CD14-positive monocyte (primary cell): Measurements from ENCODE around the gene ZCCHC2. TPM values are rescaled to one million over a fixed set of nuclear protein-coding genes. Genes with fewer than 3 reads are reported as not detected.

ENCODE experiments used
- DNase-seq, 3 donors: peaks; one replicate each; pipeline ENCODE4 v3.0.0-alpha.2; 2011 to 2022
- H2AFZ ChIP-seq: 2 replicates; pipeline ENCODE4 v1.6.0; 2012; ENCODE audit warnings: mild to moderate bottlenecking, low read depth, low read length, inconsistent platforms; ENCODE audit not compliant: insufficient read depth, poor library complexity, severe bottlenecking
- H3K27ac ChIP-seq, 2 donors: 1 replicate in 1 of 2; 2 replicates in 1 of 2; pipeline ENCODE4 v1.5.1; 2012 to 2013; ENCODE audit warnings: low read length in 2 of 2, control low read depth in 1 of 2, inconsistent platforms in 1 of 2, low read depth in 1 of 2, mild to moderate bottlenecking in 1 of 2
- H3K27me3 ChIP-seq, 2 donors: one replicate each; pipeline versions ENCODE4 v1.6.0 to v1.6.1; 2011 to 2013; ENCODE audit warnings: low read length in 2 of 2; ENCODE audit not compliant: control insufficient read depth in 2 of 2, insufficient read depth in 2 of 2
- H3K36me3 ChIP-seq, 2 donors: replicated peaks in 1 of 2; 1 replicate in 1 of 2; 2 replicates in 1 of 2; pipeline versions ENCODE4 v1.5.1 to v1.6.1; 2012 to 2013; ENCODE audit warnings: low read length in 2 of 2, control low read depth in 1 of 2, inconsistent platforms in 1 of 2, mild to moderate bottlenecking in 1 of 2; ENCODE audit not compliant: insufficient read depth in 2 of 2, control insufficient read depth in 1 of 2
- H3K4me1 ChIP-seq, 2 donors: 1 replicate in 1 of 2; 2 replicates in 1 of 2; pipeline versions ENCODE4 v1.5.1 to v1.6.1; 2012 to 2013; ENCODE audit warnings: low read length in 2 of 2, control low read depth in 1 of 2, inconsistent platforms in 1 of 2, mild to moderate bottlenecking in 1 of 2, moderate library complexity in 1 of 2; ENCODE audit not compliant: insufficient read depth in 2 of 2, control insufficient read depth in 1 of 2
- H3K4me2 ChIP-seq: replicated peaks from 2 replicates; pipeline ENCODE3; 2012; ENCODE audit warnings: low read length, moderate library complexity, mild to moderate bottlenecking; ENCODE audit not compliant: poor library complexity, severe bottlenecking; ENCODE audit errors: extremely low read depth
- H3K4me3 ChIP-seq, 3 experiments: fragments of 200-600 bp in 1 of 3; sonication (generic) in 1 of 3; replicated peaks in 1 of 3; 1 replicate in 2 of 3; 2 replicates in 1 of 3; pipeline ENCODE4 v1.5.1; 2011 to 2013; ENCODE audit warnings: low read length in 3 of 3, mild to moderate bottlenecking in 3 of 3, control low read depth in 2 of 3, low read depth in 2 of 3, inconsistent platforms in 1 of 3, moderate library complexity in 1 of 3
- H3K79me2 ChIP-seq: 2 replicates; pipeline ENCODE4 v1.6.0; 2012; ENCODE audit warnings: mild to moderate bottlenecking, control low read depth, inconsistent platforms, low read length, moderate library complexity; ENCODE audit not compliant: insufficient read depth
- H3K9ac ChIP-seq: 2 replicates; pipeline ENCODE4 v1.6.0; 2017; ENCODE audit warnings: low read length, mild to moderate bottlenecking; ENCODE audit not compliant: insufficient read depth, poor library complexity, severe bottlenecking
- H3K9me3 ChIP-seq, 2 donors: replicated peaks in 1 of 2; 1 replicate in 1 of 2; 2 replicates in 1 of 2; pipeline versions ENCODE4 v1.5.1 to v1.6.1; 2012 to 2013; ENCODE audit warnings: low read length in 2 of 2, control low read depth in 1 of 2; ENCODE audit not compliant: control insufficient read depth in 1 of 2, insufficient read depth in 1 of 2
- H4K20me1 ChIP-seq: 2 replicates; pipeline ENCODE4 v1.6.0; 2012; ENCODE audit warnings: mild to moderate bottlenecking, low read length, control low read depth, moderate library complexity; ENCODE audit not compliant: insufficient read depth
- H3K27ac Mint-ChIP-seq, 7 donors: one replicate each; pipeline ENCODE4 v1.8.0; 2020; ENCODE audit warnings: mild to moderate bottlenecking in 7 of 7, mixed read lengths in 7 of 7, moderate library complexity in 6 of 7, inconsistent platforms in 2 of 7
- H3K27me3 Mint-ChIP-seq, 3 donors: one replicate each; pipeline ENCODE4 v1.8.0; 2021 to 2022; ENCODE audit warnings: low read depth in 3 of 3, mild to moderate bottlenecking in 3 of 3, mixed read lengths in 3 of 3, moderate library complexity in 3 of 3, inconsistent platforms in 1 of 3
- H3K36me3 Mint-ChIP-seq, 2 donors: one replicate each; pipeline ENCODE4 v1.8.0; 2020; ENCODE audit warnings: mixed read lengths in 2 of 2, inconsistent platforms in 1 of 2, mild to moderate bottlenecking in 1 of 2
- H3K4me1 Mint-ChIP-seq: one replicate; pipeline ENCODE4 v1.8.0; 2020; ENCODE audit warnings: mild to moderate bottlenecking, mixed read lengths
- H3K4me3 Mint-ChIP-seq, 2 donors: one replicate each; pipeline ENCODE4 v1.8.0; 2020; ENCODE audit warnings: mild to moderate bottlenecking in 2 of 2, mixed read lengths in 2 of 2, moderate library complexity in 1 of 2
- H3K9me3 Mint-ChIP-seq, 7 donors: one replicate each; pipeline ENCODE4 v1.8.0; 2020 to 2022; ENCODE audit warnings: mixed read lengths in 7 of 7, mild to moderate bottlenecking in 6 of 7, moderate library complexity in 6 of 7, inconsistent platforms in 2 of 7
- CTCF ChIP-seq: fragments of 200-600 bp; IDR thresholded peaks from one replicate; pipeline ENCODE4 v1.8.0; 2022; ENCODE audit warnings: antibody characterized with exemption, mild to moderate bottlenecking
- WGBS: methylation state at CpG from one replicate; pipeline ENCODE4 v1.1.5; 2013; ENCODE audit warnings: missing lambda C conversion rate; ENCODE audit not compliant: insufficient coverage; 5-methylcytosine and 5-hydroxymethylcytosine counted together
- intact Hi-C, 2 donors: fragments of 100-400 bp; cut with micrococcal nuclease; formaldehyde crosslinking; loops; one replicate each; pipeline versions ENCODE4 v1.15.0 to v1.15.1; 2023
- polyA plus RNA-seq, 3 donors: library from polyadenylated mRNA; depleted of rRNA in 1 of 3; unstranded in 2 of 3; stranded (reverse) in 1 of 3; fragments of 300-500 nt in 2 of 3; fragments of >200 nt in 1 of 3; fragmentation: Illumina TruSeq in 2 of 3; gene quantifications; 1 replicate in 2 of 3; 2 replicates in 1 of 3; pipeline ENCODE4 v1.2.3, GENCODE V29; 2012 to 2021

The ZCCHC2 gene
- polyA plus RNA-seq, 3 donors: 0.59 to 24.9 (median 0.71) TPM

- H3K36me3 Mint-ChIP-seq: peaks cover 4 to 5% of the 10 kb centered on the region in 2 donors
- H3K4me2 ChIP-seq: no peak overlapping the region
- peaks cover 14% of the 10 kb centered on the region for H3K4me1 Mint-ChIP-seq
- H3K9me3 Mint-ChIP-seq: peaks cover 4 to 19% (median 17%) of the 10 kb centered on the region in 7 donors
- no peak overlapping the region for H3K27ac ChIP-seq
- no peak overlapping the region for H3K9ac ChIP-seq
- H4K20me1 ChIP-seq: peaks cover 2% of the 10 kb centered on the region
- H3K27ac Mint-ChIP-seq: peak overlapping the region in 1 of 7 donors; percentile 26
- H3K27me3 Mint-ChIP-seq: peaks cover 0 to 10% (median 4%) of the 10 kb centered on the region in 3 donors
- H3K4me1 ChIP-seq: peaks cover 8 to 16% of the 10 kb centered on the region in 2 donors
- DNase-seq: no peak
- H3K36me3 ChIP-seq: no peaks in the 10 kb centered on the region
- H3K27me3 ChIP-seq: peaks cover 0 to 5% of the 10 kb centered on the region in 2 donors
- H3K79me2 ChIP-seq: peaks cover 10% of the 10 kb centered on the region
- intact Hi-C loops: no loop called here
- peaks cover 4 to 17% of the 10 kb centered on the region in 2 donors for H3K9me3 ChIP-seq
- no peak overlapping the region for H3K4me3 ChIP-seq
- H3K4me3 Mint-ChIP-seq: no peak overlapping the region
- 96% methylated on average over 8 of the region's 9 CpGs for WGBS
- H2AFZ ChIP-seq: no peak overlapping the region
- TF ChIP-seq CTCF: no peak
These were observed 4.1 kb upstream of the ZCCHC2 start for GRCh38 chr18:62518460-62519375.

- no peak for DNase-seq
- Histone ChIP-seq H3K9me3 (peaks cover 4 to 8% of the 10 kb centered on the region in 2 donors), H3K4me3 (no peak overlapping the region), H4K20me1 (peaks cover 8% of the 10 kb centered on the region), H3K36me3 (no peaks in the 10 kb centered on the region), H3K4me2 (no peak overlapping the region), H3K79me2 (peaks cover 19% of the 10 kb centered on the region), H3K27ac (no peak overlapping the region), H3K9ac (no peak overlapping the region), H2AFZ (no peak overlapping the region), H3K4me1 (peaks cover 8 to 16% of the 10 kb centered on the region in 2 donors), H3K27me3 (peaks cover 0 to 5% of the 10 kb centered on the region in 2 donors)
- intact Hi-C loops: loop anchor here (5.0 to 10.0 kb wide), 5 partner anchors 43 to 335 kb away; partner anchors contain the start of genes PIGN (in 2 of the 2) and RELCH (in 2 of the 2)
- no peak overlapping the region for H3K4me3 Mint-ChIP-seq
- no peak overlapping the region for H3K27ac Mint-ChIP-seq
- H3K27me3 Mint-ChIP-seq: peaks cover 0 to 10% (median 4%) of the 10 kb centered on the region in 3 donors
- H3K36me3 Mint-ChIP-seq: peaks cover 0 to 5% of the 10 kb centered on the region in 2 donors
- no peak for TF ChIP-seq CTCF
- H3K4me1 Mint-ChIP-seq: peaks cover 14% of the 10 kb centered on the region
- H3K9me3 Mint-ChIP-seq: peaks cover 0 to 9% (median 8%) of the 10 kb centered on the region in 7 donors
- WGBS: no CpG with 5 or more reads among the region's 1 CpG
These were observed 3.1 kb upstream of the ZCCHC2 start for GRCh38 chr18:62519684-62520083.
